Activated CD8-positive, alpha-beta T cell treated with anti-CD3 and anti-CD28 coated beads, Interleukin-2, amount 10 ng/mL, durations not matched to agents 7 days and 5 days (primary cell): Measurements from ENCODE around the gene PPEF1. TPM values are rescaled to one million over a fixed set of nuclear protein-coding genes. Genes with fewer than 3 reads are reported as not detected.
"Not testable (repeated sequence)": the region's sequence is repeated elsewhere in the genome, so short reads cannot be mapped to it uniquely, and the experiment has no call there.

Experiments used
- ATAC-seq: fragments of 150-1000 bp; cut with Tn5 transposase; one replicate; pipeline ENCODE4 v1.10.0; 2021; ENCODE audit warnings: moderate library complexity
- CTCF ChIA-PET: fragments of 350-600 bp; sonication (Branson Sonifier 250); formaldehyde crosslinking; loops from one replicate; lab custom pipeline; 2021; ENCODE audit warnings: antibody characterized with exemption; lab: Charles Lee
- POLR2A ChIA-PET: fragments of 350-600 bp; sonication (Branson Sonifier 250); formaldehyde crosslinking; loops from one replicate; lab custom pipeline; 2021; ENCODE audit warnings: antibody characterized with exemption; lab: Charles Lee
- DNase-seq: peaks from one replicate; pipeline ENCODE4 v3.0.0-alpha.2; 2020
- H3K27ac Mint-ChIP-seq: one replicate; pipeline ENCODE4 v1.8.0; 2021; ENCODE audit warnings: mild to moderate bottlenecking, mixed read lengths
- H3K27me3 Mint-ChIP-seq: one replicate; pipeline ENCODE4 v1.8.0; 2021; ENCODE audit warnings: low read depth, mixed read lengths
- H3K36me3 Mint-ChIP-seq: one replicate; pipeline ENCODE4 v1.8.0; 2021; ENCODE audit warnings: low read depth, mixed read lengths
- H3K4me1 Mint-ChIP-seq: one replicate; pipeline ENCODE4 v1.8.0; 2021; ENCODE audit warnings: low read depth, mixed read lengths
- H3K4me3 Mint-ChIP-seq: one replicate; pipeline ENCODE4 v1.8.0; 2021; ENCODE audit warnings: mild to moderate bottlenecking, mixed read lengths
- H3K9me3 Mint-ChIP-seq: one replicate; pipeline ENCODE4 v1.8.0; 2022; ENCODE audit warnings: mixed read lengths; ENCODE audit not compliant: insufficient read depth
- total RNA-seq, 2 experiments: library from RNA; stranded (reverse); gene quantifications; one replicate each; pipeline ENCODE4 v1.2.3, GENCODE V29; 2021

PPEF1 gene
- total RNA-seq, 2 experiments from 2014 or later = not detected

DNA sequence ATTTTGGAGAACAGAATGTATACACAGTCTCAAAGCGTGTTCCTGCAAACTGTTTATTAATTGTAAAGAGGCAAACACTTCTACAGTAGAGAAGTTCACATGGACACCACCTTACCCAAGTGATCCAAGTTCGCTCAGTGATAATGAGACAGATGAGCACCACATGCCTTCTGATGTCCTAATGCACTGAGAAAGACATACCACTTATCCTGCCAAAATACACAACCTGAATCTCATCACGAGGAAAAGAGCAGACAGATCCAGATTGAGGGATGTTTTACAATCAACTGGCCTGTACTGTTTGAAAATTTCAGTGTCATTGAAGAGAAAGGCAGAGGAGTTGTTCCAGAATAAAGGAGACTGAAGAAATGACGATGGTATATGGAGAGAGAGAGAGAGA, 12.4 kb downstream of the PPEF1 start:
- POLR2A ChIA-PET = no interaction called here
- Mint-ChIP-seq H3K27ac (no peak overlapping the region), H3K4me3 (no peak overlapping the region), H3K36me3 (no peaks in the 10 kb centered on the region), H3K9me3 (no peaks in the 10 kb centered on the region), H3K27me3 (no peaks in the 10 kb centered on the region), H3K4me1 (no peaks in the 10 kb centered on the region)
- CTCF ChIA-PET = no interaction called here
- DNase-seq (no peak), ATAC-seq (no peak)

DNA sequence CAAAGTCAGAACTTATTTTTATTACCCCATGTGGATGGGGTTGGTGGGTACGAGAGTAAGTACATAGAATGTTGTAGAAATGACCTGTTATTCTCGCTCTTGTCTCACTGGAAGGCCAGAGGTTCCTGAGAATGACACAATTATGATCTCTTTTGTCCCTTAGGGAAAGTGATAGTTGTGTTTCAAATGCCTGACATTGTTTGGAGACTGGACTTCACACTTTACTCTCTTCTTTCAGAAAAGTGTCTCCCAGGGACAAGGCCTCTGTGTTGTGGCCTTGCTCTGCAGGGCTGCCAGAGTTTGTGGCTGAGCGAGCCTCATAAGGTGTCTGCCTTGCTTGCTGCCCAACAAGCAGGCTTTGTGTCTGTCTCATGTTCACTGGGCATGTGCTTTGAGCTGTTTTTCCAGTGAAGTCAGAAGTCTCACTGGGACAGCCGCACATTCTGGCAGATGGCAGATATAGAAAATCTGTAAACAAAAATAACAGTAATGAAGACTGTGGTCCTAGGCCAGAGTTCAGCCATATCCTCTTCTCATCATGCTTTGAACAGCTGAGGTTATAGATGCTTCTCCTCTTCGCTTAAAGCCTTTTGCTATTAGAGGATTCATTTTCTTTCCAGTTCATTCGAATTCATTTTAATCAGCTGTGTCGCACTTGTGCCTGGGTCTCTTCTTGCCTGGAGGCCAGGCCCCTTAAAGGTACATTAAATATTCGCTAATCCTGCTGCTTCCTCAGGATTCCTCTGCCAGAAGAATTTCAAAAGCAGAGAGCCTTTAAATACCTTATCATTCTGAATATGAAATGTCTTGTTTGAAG, 14.4 kb downstream of the PPEF1 start:
- Mint-ChIP-seq H3K4me1 (peaks cover 6% of the 10 kb centered on the region), H3K4me3 (no peak overlapping the region), H3K36me3 (no peaks in the 10 kb centered on the region), H3K27ac (no peak overlapping the region), H3K27me3 (no peaks in the 10 kb centered on the region), H3K9me3 (no peaks in the 10 kb centered on the region)
- ChIA-PET CTCF (no interaction called here), POLR2A (no interaction called here)
- no peak for ATAC-seq
- no peak for DNase-seq

DNA sequence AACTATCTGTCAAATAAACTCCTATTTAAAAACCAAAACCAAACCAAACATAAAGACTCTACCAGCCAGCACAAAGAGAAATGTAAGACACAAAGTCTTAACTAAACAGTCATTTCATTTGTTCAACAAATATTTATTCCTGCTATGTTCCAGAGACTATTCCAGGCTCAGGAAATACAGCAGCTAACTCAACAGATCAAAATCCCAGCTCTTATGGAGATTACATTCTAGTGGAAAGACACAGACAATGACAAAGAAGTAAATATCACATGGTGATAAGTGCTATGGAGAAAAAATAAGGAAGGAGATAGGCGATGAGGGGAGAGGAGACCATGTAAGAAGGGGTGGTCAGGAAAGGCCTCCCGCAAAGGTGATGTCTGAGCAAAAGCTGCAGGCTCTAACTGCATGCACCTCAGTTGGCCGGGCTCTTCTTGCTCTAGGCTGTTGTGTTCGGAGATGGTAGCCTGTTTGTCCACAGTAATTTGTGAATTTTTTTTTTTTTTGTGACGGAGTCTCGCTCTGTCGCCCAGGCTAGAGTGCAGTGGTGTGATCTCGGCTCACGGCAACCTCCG, 15.1 kb downstream of the PPEF1 start:
- H3K36me3 Mint-ChIP-seq = no peaks in the 10 kb centered on the region
- H3K27ac Mint-ChIP-seq = no peak overlapping the region
- ChIA-PET CTCF (no interaction called here), POLR2A (no interaction called here)
- ATAC-seq (no peak), DNase-seq (no peak)
- H3K27me3 Mint-ChIP-seq = no peaks in the 10 kb centered on the region
- no peak overlapping the region for H3K4me3 Mint-ChIP-seq
- H3K9me3 Mint-ChIP-seq = no peaks in the 10 kb centered on the region
- H3K4me1 Mint-ChIP-seq = peaks cover 6% of the 10 kb centered on the region

DNA sequence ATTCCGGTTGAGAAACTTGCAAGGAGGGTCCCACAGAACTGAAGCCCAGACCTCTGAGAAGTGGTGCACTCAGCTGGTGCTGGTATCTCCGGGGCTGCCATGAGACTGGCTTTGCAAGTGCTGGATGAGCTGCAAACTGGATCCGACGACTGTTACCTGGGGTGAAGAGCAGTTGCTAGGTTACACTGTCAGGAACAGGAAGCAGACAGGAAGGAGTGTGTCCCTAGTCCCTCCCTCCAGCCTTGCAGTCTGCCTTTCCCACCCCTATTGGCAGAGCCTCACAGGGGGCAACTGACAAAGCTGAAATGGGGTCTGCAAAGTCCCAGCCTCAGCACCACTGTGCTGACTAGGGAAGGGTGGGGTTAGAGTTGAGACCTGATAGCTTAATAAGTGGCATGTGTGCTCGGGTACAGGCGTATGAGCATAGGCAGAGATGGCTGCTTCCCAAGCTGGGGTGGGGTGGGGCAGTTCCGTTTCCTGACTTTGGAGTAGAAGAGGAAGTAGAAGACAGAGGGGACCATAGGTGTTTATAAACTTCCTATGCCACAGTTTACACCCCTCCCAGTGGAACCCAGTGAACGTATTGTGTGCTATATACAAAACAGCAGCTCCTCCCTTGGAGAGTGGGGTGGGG, 18.0 kb downstream of the PPEF1 start:
- CTCF ChIA-PET = no interaction called here

DNA sequence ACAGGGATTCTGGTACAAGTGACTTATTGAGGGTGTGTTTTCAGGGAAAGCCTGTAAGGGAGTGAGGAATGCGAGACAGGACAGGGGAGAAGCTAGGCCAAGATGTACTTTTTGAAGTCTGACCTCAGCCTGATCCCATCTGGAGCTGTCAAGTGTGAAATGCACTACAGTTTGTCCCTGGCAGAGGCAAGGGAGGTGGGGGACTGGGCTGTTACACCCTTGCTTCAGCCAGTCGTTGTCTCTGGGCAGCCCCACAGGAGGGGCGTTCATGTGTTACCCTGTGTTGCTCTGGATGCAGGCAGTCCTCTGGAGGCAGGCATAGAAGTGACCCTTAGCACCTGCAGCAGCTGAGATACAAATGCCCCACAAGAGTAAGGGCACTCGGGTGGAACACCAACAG, 25.8 kb downstream of the PPEF1 start:
- H3K27ac Mint-ChIP-seq = no peak overlapping the region
- POLR2A ChIA-PET = no interaction called here
- CTCF ChIA-PET = no interaction called here
- no peaks in the 10 kb centered on the region for H3K4me1 Mint-ChIP-seq
- no peaks in the 10 kb centered on the region for H3K9me3 Mint-ChIP-seq
- DNase-seq = no peak
- no peak overlapping the region for H3K4me3 Mint-ChIP-seq
- no peaks in the 10 kb centered on the region for H3K36me3 Mint-ChIP-seq
- H3K27me3 Mint-ChIP-seq = no peaks in the 10 kb centered on the region
- no peak for ATAC-seq

More for the DNA sequence above, 18.0 kb downstream of the PPEF1 start:
- H3K9me3 Mint-ChIP-seq = no peaks in the 10 kb centered on the region
- no peaks in the 10 kb centered on the region for H3K36me3 Mint-ChIP-seq
- DNase-seq (no peak), ATAC-seq (no peak)
- peaks cover 6% of the 10 kb centered on the region for H3K4me1 Mint-ChIP-seq
- no peak overlapping the region for H3K27ac Mint-ChIP-seq
- H3K4me3 Mint-ChIP-seq = no peak overlapping the region
- H3K27me3 Mint-ChIP-seq = no peaks in the 10 kb centered on the region
- POLR2A ChIA-PET = no interaction called here

DNA sequence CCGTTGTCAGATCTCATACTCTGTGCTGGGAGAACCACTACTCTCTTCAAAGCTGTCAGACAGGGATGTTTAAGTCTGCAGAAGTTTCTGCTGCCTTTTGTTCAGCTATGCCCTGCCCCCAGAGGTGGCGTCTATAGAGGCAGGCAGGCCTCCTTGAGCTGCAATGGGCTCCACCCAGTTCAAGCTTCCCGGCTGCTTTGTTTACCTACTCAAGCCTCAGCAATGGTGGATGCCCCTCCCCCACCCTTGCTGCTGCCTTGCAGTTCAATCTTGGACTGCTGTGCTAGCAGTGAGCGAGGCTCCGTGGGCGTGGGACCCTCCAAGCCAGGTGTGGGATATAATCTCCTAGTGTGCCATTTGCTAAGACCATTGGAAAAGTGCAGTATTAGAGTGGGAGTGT, 32.2 kb downstream of the PPEF1 start:
- H3K27ac Mint-ChIP-seq, ATAC-seq, POLR2A ChIA-PET: not testable (repeated sequence)

DNA sequence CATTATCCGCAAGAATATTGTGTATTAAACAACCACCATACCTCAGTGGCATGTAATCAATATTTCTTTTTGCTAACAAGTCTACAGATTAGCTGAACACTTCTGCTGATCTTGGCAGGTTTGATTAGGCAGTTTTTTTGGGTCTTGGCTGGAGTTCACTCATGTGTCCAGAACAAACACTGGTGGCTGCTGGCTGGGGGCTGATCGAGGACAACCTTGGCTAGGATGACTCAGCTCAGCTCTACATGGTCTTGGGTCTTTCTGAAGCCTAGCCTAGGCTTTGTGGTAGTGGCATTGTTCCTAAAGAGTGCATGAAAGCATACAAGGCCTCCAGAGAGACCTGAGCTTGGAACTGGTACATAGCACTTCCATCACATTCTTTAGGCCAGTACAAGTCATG, 41.1 kb downstream of the PPEF1 start:
- no peaks in the 10 kb centered on the region for H3K36me3 Mint-ChIP-seq
- H3K27me3 Mint-ChIP-seq = no peaks in the 10 kb centered on the region
- H3K9me3 Mint-ChIP-seq = no peaks in the 10 kb centered on the region
- no peak overlapping the region for H3K27ac Mint-ChIP-seq
- CTCF ChIA-PET = no interaction called here
- ATAC-seq (no peak), DNase-seq (no peak)
- POLR2A ChIA-PET = no interaction called here
- no peaks in the 10 kb centered on the region for H3K4me1 Mint-ChIP-seq
- no peak overlapping the region for H3K4me3 Mint-ChIP-seq

More for the DNA sequence above, 32.2 kb downstream of the PPEF1 start:
- DNase-seq, H3K4me3 Mint-ChIP-seq, H3K9me3 Mint-ChIP-seq, H3K36me3 Mint-ChIP-seq, H3K4me1 Mint-ChIP-seq, CTCF ChIA-PET, H3K27me3 Mint-ChIP-seq: not testable (repeated sequence)

DNA sequence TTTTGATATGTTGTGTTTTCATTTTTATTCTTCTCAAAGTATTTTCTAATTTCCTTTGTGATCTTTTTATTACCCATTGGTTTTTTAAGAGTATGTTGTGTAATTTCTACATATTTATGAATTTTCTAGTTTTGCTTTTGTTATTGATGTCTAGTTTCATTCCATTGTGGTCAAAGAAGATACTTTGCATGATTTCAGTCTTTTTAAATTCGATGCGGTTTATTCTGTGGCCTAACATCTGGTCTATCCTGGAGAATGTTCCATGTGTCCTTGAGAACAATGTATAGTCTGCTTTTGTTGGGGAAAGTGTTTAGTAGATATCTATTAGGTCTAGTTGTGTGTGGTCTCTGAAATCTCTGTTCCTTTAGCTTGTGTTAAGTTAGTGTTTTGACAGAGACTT, 46.2 kb downstream of the PPEF1 start:
- H3K9me3 Mint-ChIP-seq = no peaks in the 10 kb centered on the region
- no peaks in the 10 kb centered on the region for H3K27me3 Mint-ChIP-seq
- no peak for ATAC-seq
- H3K4me1 Mint-ChIP-seq = no peaks in the 10 kb centered on the region
- CTCF ChIA-PET = no interaction called here
- no peak overlapping the region for H3K27ac Mint-ChIP-seq
- H3K4me3 Mint-ChIP-seq = no peak overlapping the region
- no peak for DNase-seq
- POLR2A ChIA-PET = no interaction called here
- no peaks in the 10 kb centered on the region for H3K36me3 Mint-ChIP-seq

DNA sequence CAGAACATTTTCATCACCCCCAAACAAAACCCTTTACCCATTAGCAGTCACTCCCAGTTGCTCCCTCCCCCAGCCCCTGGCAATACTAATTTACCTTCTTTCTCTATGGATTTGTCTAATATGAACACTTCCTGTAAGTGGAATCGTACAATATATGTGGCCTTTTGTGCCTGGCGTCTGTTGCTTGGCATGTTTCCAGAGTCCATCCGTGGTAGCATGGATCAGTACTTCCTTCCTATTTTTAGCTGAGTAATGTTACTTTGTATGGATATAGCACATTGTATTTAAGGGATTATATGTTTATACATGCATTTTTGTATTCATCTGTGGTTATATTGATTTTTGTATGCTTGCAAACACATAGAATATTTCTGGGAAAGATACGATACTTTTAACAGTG, 48.2 kb downstream of the PPEF1 start:
- Mint-ChIP-seq H3K4me3 (no peak overlapping the region), H3K4me1 (no peaks in the 10 kb centered on the region), H3K27me3 (no peaks in the 10 kb centered on the region), H3K27ac (no peak overlapping the region), H3K9me3 (no peaks in the 10 kb centered on the region), H3K36me3 (no peaks in the 10 kb centered on the region)
- no peak for ATAC-seq
- ChIA-PET POLR2A (no interaction called here), CTCF (no interaction called here)
- no peak for DNase-seq

DNA sequence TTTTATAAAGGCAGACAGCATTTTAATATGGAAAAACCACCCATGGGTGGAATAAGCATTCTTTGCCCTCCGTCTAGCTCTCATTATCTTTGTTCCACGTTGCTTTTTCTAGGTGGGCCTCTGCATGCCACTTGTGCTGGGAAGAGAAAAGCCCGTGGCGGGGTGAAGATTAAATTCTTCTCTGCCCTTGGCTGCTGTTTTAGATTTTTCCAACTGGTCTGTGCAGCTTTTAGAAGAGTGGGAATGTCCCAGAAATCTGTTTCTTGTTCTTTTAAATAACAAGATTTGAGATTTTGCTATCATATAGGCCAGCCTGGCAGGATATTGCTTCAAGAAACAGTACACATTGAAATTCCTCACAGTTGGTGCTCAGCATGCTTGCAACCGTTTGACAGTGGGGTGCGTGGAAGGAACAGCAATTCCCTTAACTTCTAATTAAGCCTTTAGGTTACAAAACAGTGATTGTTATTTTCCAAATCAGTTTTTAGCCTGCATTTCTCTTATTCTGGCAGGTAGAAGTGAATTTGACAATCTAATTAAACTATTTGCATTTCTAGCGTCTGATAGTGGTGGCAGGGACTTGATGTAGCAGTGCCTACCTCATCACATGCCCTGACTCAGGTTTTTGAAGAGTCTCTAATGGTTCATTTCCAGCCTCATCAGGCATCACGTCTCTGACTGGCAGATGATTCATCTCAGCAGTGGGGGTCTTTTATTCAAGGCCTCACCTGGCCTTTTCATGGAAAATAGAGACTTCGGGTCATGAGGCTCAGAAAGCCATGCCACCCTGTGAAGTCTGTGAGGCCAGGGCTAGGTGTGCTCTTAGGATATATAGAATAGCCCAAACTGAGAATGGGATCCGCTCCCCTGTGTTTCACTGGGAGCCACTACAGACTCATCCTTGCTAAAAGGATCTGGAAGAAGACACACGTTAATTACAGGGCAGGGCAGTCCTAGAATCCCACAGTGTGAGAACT, 50.8 kb downstream of the PPEF1 start:
- H3K9me3 Mint-ChIP-seq = no peaks in the 10 kb centered on the region
- DNase-seq (no peak), ATAC-seq (no peak)
- no peaks in the 10 kb centered on the region for H3K27me3 Mint-ChIP-seq
- H3K36me3 Mint-ChIP-seq = no peaks in the 10 kb centered on the region
- ChIA-PET CTCF (no interaction called here), POLR2A (no interaction called here)
- H3K27ac Mint-ChIP-seq = no peak overlapping the region
- H3K4me1 Mint-ChIP-seq = no peaks in the 10 kb centered on the region
- H3K4me3 Mint-ChIP-seq = no peak overlapping the region

DNA sequence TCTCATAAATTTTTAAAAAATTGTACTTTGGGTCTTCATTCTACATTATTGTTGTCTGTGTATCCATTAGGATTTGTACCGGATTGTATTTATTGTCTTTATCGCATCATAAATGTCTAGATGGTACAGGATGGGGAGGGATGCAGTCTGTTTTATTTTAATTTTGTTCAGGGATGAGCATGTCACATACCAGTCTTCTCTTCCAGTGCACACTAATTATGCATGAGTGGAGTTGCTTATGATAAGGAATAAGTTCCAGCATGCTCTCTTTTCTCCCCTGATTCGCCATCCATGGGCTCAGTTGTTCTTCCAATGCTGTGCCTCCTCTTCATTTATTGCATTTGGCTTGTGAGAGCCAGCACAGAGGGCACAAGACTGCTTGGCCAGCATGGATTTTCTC, 54.3 kb downstream of the PPEF1 start:
- POLR2A ChIA-PET = no interaction called here
- Mint-ChIP-seq H3K27ac (no peak overlapping the region), H3K36me3 (no peaks in the 10 kb centered on the region)

More for the DNA sequence above, 54.3 kb downstream of the PPEF1 start:
- no peak for ATAC-seq
- Mint-ChIP-seq H3K9me3 (no peaks in the 10 kb centered on the region), H3K4me3 (no peak overlapping the region), H3K27me3 (no peaks in the 10 kb centered on the region), H3K4me1 (no peaks in the 10 kb centered on the region)
- CTCF ChIA-PET = no interaction called here
- DNase-seq = no peak
